DND-41 (cell line): ENCODE results near the gene OLIG1.

ENCODE experiments used
- ATAC-seq: fragments of 200-7000 bp; cut with Tn5 transposase; 3 replicates; pipeline ENCODE4 v1.9.1; 2021; ENCODE audit warnings: low read depth; ENCODE audit not compliant: insufficient read depth
- DNase-seq: peaks from one replicate; pipeline ENCODE4 v3.0.0-alpha.2; 2020
- H2AFZ ChIP-seq: 2 replicates; pipeline ENCODE4 v1.6.0; 2012; ENCODE audit warnings: low read depth, low read length
- H3K27ac ChIP-seq: 2 replicates; pipeline ENCODE4 v1.5.1; 2012; ENCODE audit warnings: low read length, inconsistent platforms
- H3K27me3 ChIP-seq: fragments of 200-600 bp; sonication (generic); 2 replicates; pipeline ENCODE4 v1.6.0; 2012; ENCODE audit warnings: low read length, mild to moderate bottlenecking, inconsistent platforms; ENCODE audit not compliant: insufficient read depth, poor library complexity
- H3K36me3 ChIP-seq: 2 replicates; pipeline ENCODE4 v1.5.1; 2012; ENCODE audit warnings: low read length, inconsistent platforms; ENCODE audit not compliant: insufficient read depth
- H3K4me1 ChIP-seq: 2 replicates; pipeline ENCODE4 v1.5.1; 2012; ENCODE audit warnings: mild to moderate bottlenecking, low read length; ENCODE audit not compliant: insufficient read depth
- H3K4me2 ChIP-seq: 2 replicates; pipeline ENCODE4 v1.6.0; 2012; ENCODE audit warnings: mild to moderate bottlenecking, moderate library complexity, low read length, inconsistent platforms; ENCODE audit not compliant: insufficient read depth
- H3K4me3 ChIP-seq, 2 experiments: fragments of 200-600 bp in 1 of 2; shearing (Covaris generic) in 1 of 2; 2 replicates each; pipeline ENCODE4 v1.5.1; 2012 to 2016; ENCODE audit warnings: inconsistent platforms in 2 of 2, low read length in 2 of 2, mild to moderate bottlenecking in 2 of 2, low read depth in 1 of 2, moderate library complexity in 1 of 2
- H3K79me2 ChIP-seq: 2 replicates; pipeline ENCODE4 v1.6.0; 2012; ENCODE audit warnings: low read length, inconsistent platforms; ENCODE audit not compliant: insufficient read depth
- H3K9ac ChIP-seq: 2 replicates; pipeline ENCODE4 v1.6.0; 2012; ENCODE audit warnings: low read depth, mild to moderate bottlenecking, inconsistent platforms, low read length, moderate library complexity
- H3K9me3 ChIP-seq: 2 replicates; pipeline ENCODE4 v1.5.1; 2012; ENCODE audit warnings: low read length, moderate library complexity, mild to moderate bottlenecking, inconsistent platforms; ENCODE audit not compliant: insufficient read depth, severe bottlenecking
- H4K20me1 ChIP-seq: 2 replicates; pipeline ENCODE4 v1.6.0; 2012; ENCODE audit warnings: low read length; ENCODE audit not compliant: insufficient read depth
- EZH2 ChIP-seq: IDR thresholded peaks from 3 replicates; pipeline ENCODE4 v1.6.1; 2012; ENCODE audit warnings: borderline replicate concordance, low read depth, mild to moderate bottlenecking, moderate library complexity, low read length, inconsistent platforms; ENCODE audit not compliant: severe bottlenecking
- TF ChIP-seq, protein P1 (sequence below): IDR thresholded peaks from 2 replicates; pipeline ENCODE4 v1.5.1; 2012; ENCODE audit warnings: borderline replicate concordance, low read length, moderate library complexity, mild to moderate bottlenecking; ENCODE audit not compliant: poor library complexity, severe bottlenecking; ENCODE audit errors: extremely low read depth

OLIG1 gene

GRCh38 chr21:33105088-33105487 is 35.1 kb downstream of the OLIG1 start:
- H3K27ac ChIP-seq = no peak overlapping the region
- H3K4me2 ChIP-seq = no peak overlapping the region
- TF ChIP-seq, protein P1, sequence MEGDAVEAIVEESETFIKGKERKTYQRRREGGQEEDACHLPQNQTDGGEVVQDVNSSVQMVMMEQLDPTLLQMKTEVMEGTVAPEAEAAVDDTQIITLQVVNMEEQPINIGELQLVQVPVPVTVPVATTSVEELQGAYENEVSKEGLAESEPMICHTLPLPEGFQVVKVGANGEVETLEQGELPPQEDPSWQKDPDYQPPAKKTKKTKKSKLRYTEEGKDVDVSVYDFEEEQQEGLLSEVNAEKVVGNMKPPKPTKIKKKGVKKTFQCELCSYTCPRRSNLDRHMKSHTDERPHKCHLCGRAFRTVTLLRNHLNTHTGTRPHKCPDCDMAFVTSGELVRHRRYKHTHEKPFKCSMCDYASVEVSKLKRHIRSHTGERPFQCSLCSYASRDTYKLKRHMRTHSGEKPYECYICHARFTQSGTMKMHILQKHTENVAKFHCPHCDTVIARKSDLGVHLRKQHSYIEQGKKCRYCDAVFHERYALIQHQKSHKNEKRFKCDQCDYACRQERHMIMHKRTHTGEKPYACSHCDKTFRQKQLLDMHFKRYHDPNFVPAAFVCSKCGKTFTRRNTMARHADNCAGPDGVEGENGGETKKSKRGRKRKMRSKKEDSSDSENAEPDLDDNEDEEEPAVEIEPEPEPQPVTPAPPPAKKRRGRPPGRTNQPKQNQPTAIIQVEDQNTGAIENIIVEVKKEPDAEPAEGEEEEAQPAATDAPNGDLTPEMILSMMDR = no peak
- no peak for TF ChIP-seq EZH2
- no peak overlapping the region for H3K9ac ChIP-seq
- H2AFZ ChIP-seq = no peak overlapping the region
- H3K36me3 ChIP-seq = no peaks in the 10 kb centered on the region
- H3K9me3 ChIP-seq = no peaks in the 10 kb centered on the region
- H3K79me2 ChIP-seq = no peaks in the 10 kb centered on the region
- DNase-seq (no peak), ATAC-seq (no peak)
- H3K4me3 ChIP-seq = no peak overlapping the region
- H3K4me1 ChIP-seq = peaks cover 11% of the 10 kb centered on the region
- peaks cover 15% of the 10 kb centered on the region for H3K27me3 ChIP-seq
- H4K20me1 ChIP-seq = no peaks in the 10 kb centered on the region

DNA sequence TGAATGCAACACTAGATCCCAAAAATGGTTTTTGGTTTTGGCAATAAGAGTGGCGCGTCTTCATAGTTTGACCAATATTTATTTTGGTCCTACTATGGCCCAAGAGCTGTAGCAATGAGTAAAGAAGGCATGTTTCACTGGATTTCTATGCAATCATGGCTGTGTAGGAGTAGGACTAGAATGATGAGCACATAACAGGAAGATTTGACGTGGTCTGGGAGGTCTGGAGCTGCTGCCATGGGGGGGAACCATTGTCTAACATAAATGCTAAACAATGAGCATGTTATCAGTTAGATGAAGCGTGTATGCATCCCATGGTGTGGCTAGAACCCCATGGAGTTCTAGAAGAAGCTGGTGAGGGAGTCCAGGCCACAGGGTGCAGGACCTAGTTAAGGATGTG is 38.3 kb downstream of the OLIG1 start:
- no peak for DNase-seq
- Histone ChIP-seq H3K4me3 (no peak overlapping the region), H3K9me3 (no peaks in the 10 kb centered on the region), H3K4me1 (peaks cover 14% of the 10 kb centered on the region), H4K20me1 (no peaks in the 10 kb centered on the region), H3K4me2 (no peak overlapping the region), H3K27me3 (peaks cover 17% of the 10 kb centered on the region), H3K79me2 (no peaks in the 10 kb centered on the region), H2AFZ (no peak overlapping the region), H3K9ac (no peak overlapping the region), H3K27ac (no peak overlapping the region), H3K36me3 (no peaks in the 10 kb centered on the region)
- TF ChIP-seq, protein P1 = no peak
- no peak for TF ChIP-seq EZH2
- ATAC-seq = no peak

GRCh38 chr21:33109574-33110339 is 39.8 kb downstream of the OLIG1 start:
- Histone ChIP-seq H3K36me3 (no peaks in the 10 kb centered on the region), H2AFZ (peak overlapping the region; percentile 22; the same call in 1 of the 2 replicates), H3K4me1 (peaks cover 16% of the 10 kb centered on the region), H3K79me2 (no peaks in the 10 kb centered on the region), H3K27me3 (peaks cover 15% of the 10 kb centered on the region), H3K4me3 (peak overlapping the region in 1 of 2 experiments; percentile 37; a peak in 2 of 4 replicates), H3K9me3 (no peaks in the 10 kb centered on the region), H4K20me1 (no peaks in the 10 kb centered on the region), H3K9ac (no peak overlapping the region), H3K27ac (no peak overlapping the region), H3K4me2 (peak overlapping the region; percentile 50)
- TF ChIP-seq, protein P1 = no peak
- TF ChIP-seq EZH2 = no peak
- ATAC-seq = peak; percentile 96
- peak; percentile 77 for DNase-seq
